Vagina (tissue), 2 donors: ENCODE results near the gene RAB34.

Experiments
- CTCF ChIP-seq, 3 experiments: fragments of 450-650 bp in 2 of 3; fragments of 200-600 bp in 1 of 3; sonication (generic) in 1 of 3; IDR thresholded peaks; one replicate each; pipeline ENCODE4 v1.5.1; 2017 to 2019; ENCODE audit warnings: antibody characterized with exemption in 3 of 3, mild to moderate bottlenecking in 2 of 3, moderate library complexity in 2 of 3
- POLR2A ChIP-seq, 2 donors: fragments of 450-650 bp; IDR thresholded peaks; one replicate each; pipeline ENCODE4 v1.6.1; 2017; ENCODE audit warnings: antibody characterized with exemption in 2 of 2, mild to moderate bottlenecking in 2 of 2, moderate library complexity in 2 of 2

GRCh38 chr17:28689011-28689410, 28.7 kb downstream of the RAB34 start:
- TF ChIP-seq CTCF (IDR thresholded peaks at IDR 0.05) (no peak), POLR2A (IDR thresholded peaks at IDR 0.05) (no peak)
